Body of pancreas (tissue), 4 donors: Measurements from ENCODE around the gene HOXA11.

Experiments
- POLR2A ChIP-seq, 3 donors: fragments of 450-650 bp; IDR thresholded peaks; one replicate each; pipeline ENCODE4 v1.6.1; 2016; ENCODE audit warnings: antibody characterized with exemption in 3 of 3, mild to moderate bottlenecking in 2 of 3
- TF ChIP-seq, protein P1 (sequence below), 7 experiments: fragments of 450-650 bp in 4 of 7; fragments of 200-600 bp in 3 of 7; sonication (generic) in 3 of 7; IDR thresholded peaks; one replicate each; pipeline ENCODE4 v1.5.1; 2016 to 2019; ENCODE audit warnings: antibody characterized with exemption in 7 of 7

- no peak for TF ChIP-seq POLR2A (IDR thresholded peaks at IDR 0.05)
- TF ChIP-seq, protein P1, sequence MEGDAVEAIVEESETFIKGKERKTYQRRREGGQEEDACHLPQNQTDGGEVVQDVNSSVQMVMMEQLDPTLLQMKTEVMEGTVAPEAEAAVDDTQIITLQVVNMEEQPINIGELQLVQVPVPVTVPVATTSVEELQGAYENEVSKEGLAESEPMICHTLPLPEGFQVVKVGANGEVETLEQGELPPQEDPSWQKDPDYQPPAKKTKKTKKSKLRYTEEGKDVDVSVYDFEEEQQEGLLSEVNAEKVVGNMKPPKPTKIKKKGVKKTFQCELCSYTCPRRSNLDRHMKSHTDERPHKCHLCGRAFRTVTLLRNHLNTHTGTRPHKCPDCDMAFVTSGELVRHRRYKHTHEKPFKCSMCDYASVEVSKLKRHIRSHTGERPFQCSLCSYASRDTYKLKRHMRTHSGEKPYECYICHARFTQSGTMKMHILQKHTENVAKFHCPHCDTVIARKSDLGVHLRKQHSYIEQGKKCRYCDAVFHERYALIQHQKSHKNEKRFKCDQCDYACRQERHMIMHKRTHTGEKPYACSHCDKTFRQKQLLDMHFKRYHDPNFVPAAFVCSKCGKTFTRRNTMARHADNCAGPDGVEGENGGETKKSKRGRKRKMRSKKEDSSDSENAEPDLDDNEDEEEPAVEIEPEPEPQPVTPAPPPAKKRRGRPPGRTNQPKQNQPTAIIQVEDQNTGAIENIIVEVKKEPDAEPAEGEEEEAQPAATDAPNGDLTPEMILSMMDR (IDR thresholded peaks at IDR 0.05) = no peak
These were observed 27.9 kb downstream of the HOXA11 start for GRCh38 chr7:27156916-27157701.
